Ascending aorta (tissue), 2 donors: Measurements from ENCODE around the gene KLK8. TPM values are rescaled to one million over a fixed set of nuclear protein-coding genes. Genes with fewer than 3 reads are reported as not detected.
"Not testable (repeated sequence)": the region's sequence is repeated elsewhere in the genome, so short reads cannot be mapped to it uniquely, and the experiment has no call there.

Source experiments
- DNase-seq, 2 donors: peaks; one replicate each; pipeline ENCODE4 v3.0.0-alpha.2; 2019; ENCODE audit warnings: low spot score in 2 of 2
- H3K27ac ChIP-seq, 2 donors: fragments of 200-600 bp; sonication (generic); one replicate each; pipeline ENCODE4 v1.5.1; 2016 to 2017; ENCODE audit warnings: mild to moderate bottlenecking in 1 of 2
- H3K27me3 ChIP-seq: fragments of 200-600 bp; sonication (generic); one replicate; pipeline ENCODE4 v1.5.1; 2017
- H3K36me3 ChIP-seq, 2 donors: fragments of 200-600 bp; sonication (generic); one replicate each; pipeline ENCODE4 v1.5.1; 2016
- H3K4me1 ChIP-seq, 2 donors: fragments of 200-600 bp; sonication (generic); one replicate each; pipeline ENCODE4 v1.5.1; 2016 to 2017; ENCODE audit warnings: mild to moderate bottlenecking in 1 of 2
- H3K4me3 ChIP-seq, 2 donors: fragments of 200-600 bp; sonication (generic); one replicate each; pipeline ENCODE4 v1.5.1; 2016 to 2017; ENCODE audit warnings: mild to moderate bottlenecking in 1 of 2
- H3K9me3 ChIP-seq, 2 donors: fragments of 200-600 bp; sonication (generic); one replicate each; pipeline ENCODE4 v1.5.1; 2016
- CTCF ChIP-seq, 3 experiments: fragments of 200-600 bp in 2 of 3; fragments of 450-650 bp in 1 of 3; sonication (generic) in 2 of 3; IDR thresholded peaks; one replicate each; pipeline ENCODE4 v1.5.1; 2016 to 2019; ENCODE audit warnings: antibody characterized with exemption in 3 of 3, mild to moderate bottlenecking in 1 of 3, moderate library complexity in 1 of 3
- intact Hi-C: fragments of 100-400 bp; cut with DNase I; formaldehyde crosslinking; loops from one replicate; pipeline ENCODE4 v1.15.1; 2023
- total RNA-seq: library from RNA; depleted of rRNA; stranded (reverse); fragments of >200 nt; gene quantifications from one replicate; pipeline ENCODE4 v1.1.0, GENCODE V29; 2016

Gene KLK8
- total RNA-seq, 1 donor from 2014 or later: not detected

GRCh38 chr19:50998686-50999085 lies 2.7 kb downstream of the KLK8 start:
- Histone ChIP-seq H3K27me3 (no peaks in the 10 kb centered on the region), H3K9me3 (no peaks in the 10 kb centered on the region), H3K4me3 (no peak overlapping the region), H3K4me1 (no peaks in the 10 kb centered on the region), H3K27ac (no peak overlapping the region), H3K36me3 (no peaks in the 10 kb centered on the region)
- TF ChIP-seq CTCF (IDR thresholded peaks at IDR 0.05): no peak
- no peak for DNase-seq
- intact Hi-C loops: no loop called here

GRCh38 chr19:50998061-50998460 lies 3.3 kb downstream of the KLK8 start:
- Histone ChIP-seq H3K27me3 (no peaks in the 10 kb centered on the region), H3K27ac (no peak overlapping the region)
- intact Hi-C loops: no loop called here

GRCh38 chr19:50994129-50994528 lies 7.3 kb downstream of the KLK8 start:
- no peak for DNase-seq
- H3K36me3 ChIP-seq: no peaks in the 10 kb centered on the region
- intact Hi-C loops: no loop called here
- no peak for TF ChIP-seq CTCF (IDR thresholded peaks at IDR 0.05)
- no peaks in the 10 kb centered on the region for H3K9me3 ChIP-seq
- H3K27ac ChIP-seq: no peak overlapping the region
- no peak overlapping the region for H3K4me3 ChIP-seq
- no peaks in the 10 kb centered on the region for H3K4me1 ChIP-seq
- H3K27me3 ChIP-seq: no peaks in the 10 kb centered on the region

More at GRCh38 chr19:50998061-50998460, 3.3 kb downstream of the KLK8 start:
- Histone ChIP-seq H3K4me1 (no peaks in the 10 kb centered on the region), H3K36me3 (no peaks in the 10 kb centered on the region), H3K4me3 (no peak overlapping the region), H3K9me3 (no peaks in the 10 kb centered on the region)
- DNase-seq: no peak
- no peak for TF ChIP-seq CTCF (IDR thresholded peaks at IDR 0.05)

GRCh38 chr19:50992666-50993035 lies 8.8 kb downstream of the KLK8 start:
- H3K27me3 ChIP-seq: no peaks in the 10 kb centered on the region
- no peak overlapping the region for H3K4me3 ChIP-seq
- no peaks in the 10 kb centered on the region for H3K36me3 ChIP-seq
- H3K9me3 ChIP-seq: no peaks in the 10 kb centered on the region
- TF ChIP-seq CTCF (IDR thresholded peaks at IDR 0.05): no peak
- DNase-seq: no peak
- intact Hi-C loops: no loop called here
- no peaks in the 10 kb centered on the region for H3K4me1 ChIP-seq
- H3K27ac ChIP-seq: no peak overlapping the region

- H3K4me1 ChIP-seq, H3K9me3 ChIP-seq, H3K27ac ChIP-seq, H3K27me3 ChIP-seq, H3K36me3 ChIP-seq, DNase-seq, H3K4me3 ChIP-seq, intact Hi-C loops: not testable (repeated sequence)
These were observed 17.0 kb downstream of the KLK8 start for GRCh38 chr19:50984416-50984815.

- H3K27ac ChIP-seq: no peak within 1 kb of the TSS
- TF ChIP-seq CTCF (IDR thresholded peaks at IDR 0.05): no peak
- intact Hi-C loops: no loop called here
- DNase-seq: no peak
- no peaks in the 10 kb centered on the region for H3K36me3 ChIP-seq
- no peak within 1 kb of the TSS for H3K4me3 ChIP-seq
- no peaks in the 10 kb centered on the region for H3K27me3 ChIP-seq
- no peaks in the 10 kb centered on the region for H3K9me3 ChIP-seq
- H3K4me1 ChIP-seq: no peaks in the 10 kb centered on the region
These were observed 17.6 kb downstream of the KLK8 start, which contains the start of gene KLK7 for GRCh38 chr19:50983625-50984292. Gene KLK7 (minus strand): TSS chr19:50983917. CDS start chr19:50982399, 1,518 bp downstream.
